Activated CD8-positive, alpha-beta T cell treated with anti-CD3 and anti-CD28 coated beads for 36 hours (primary cell): ENCODE measurements around the gene ZNF100. TPM values are rescaled to one million over a fixed set of nuclear protein-coding genes. Genes with fewer than 3 reads are reported as not detected.
"Not testable (repeated sequence)": the region's sequence is repeated elsewhere in the genome, so short reads cannot be mapped to it uniquely, and the experiment has no call there.

Experiments
- ATAC-seq: fragments of 200-7000 bp; cut with Tn5 transposase; one replicate; pipeline ENCODE4 v1.10.0; 2021; ENCODE audit warnings: mild to moderate bottlenecking, moderate library complexity
- CTCF ChIA-PET: fragments of 350-600 bp; sonication (Branson Sonifier 250); formaldehyde crosslinking; loops from one replicate; lab custom pipeline; 2021; ENCODE audit warnings: antibody characterized with exemption; lab: Charles Lee
- POLR2A ChIA-PET: fragments of 350-600 bp; sonication (Branson Sonifier 250); formaldehyde crosslinking; loops from one replicate; lab custom pipeline; 2021; ENCODE audit warnings: antibody characterized with exemption; lab: Charles Lee
- DNase-seq: peaks from one replicate; pipeline ENCODE4 v3.0.0-alpha.2; 2020
- H3K27ac Mint-ChIP-seq: one replicate; pipeline ENCODE4 v1.8.0; 2021; ENCODE audit warnings: mild to moderate bottlenecking, mixed read lengths
- H3K27me3 Mint-ChIP-seq: one replicate; pipeline ENCODE4 v1.8.0; 2021; ENCODE audit warnings: mixed read lengths
- H3K36me3 Mint-ChIP-seq: one replicate; pipeline ENCODE4 v1.8.0; 2021; ENCODE audit warnings: low read depth, mixed read lengths
- H3K4me1 Mint-ChIP-seq: one replicate; pipeline ENCODE4 v1.8.0; 2021; ENCODE audit warnings: low read depth, mixed read lengths
- H3K4me3 Mint-ChIP-seq: one replicate; pipeline ENCODE4 v1.8.0; 2021; ENCODE audit warnings: mild to moderate bottlenecking, moderate library complexity, mixed read lengths
- H3K9me3 Mint-ChIP-seq: one replicate; pipeline ENCODE4 v1.8.0; 2021; ENCODE audit warnings: mixed read lengths
- CTCF ChIP-seq: fragments of 200-600 bp; IDR thresholded peaks from one replicate; pipeline ENCODE4 v1.8.0; 2022; ENCODE audit warnings: antibody characterized with exemption, mild to moderate bottlenecking
- intact Hi-C: fragments of 100-400 bp; cut with micrococcal nuclease; formaldehyde crosslinking; loops from one replicate; pipeline ENCODE4 v1.10.0; 2022
- total RNA-seq, 2 experiments: library from RNA; stranded (reverse); gene quantifications; one replicate each; pipeline ENCODE4 v1.2.3, GENCODE V29; 2021

The ZNF100 gene
- 10 to 100 TPM; 18.9 to 23.8 TPM for total RNA-seq

DNA sequence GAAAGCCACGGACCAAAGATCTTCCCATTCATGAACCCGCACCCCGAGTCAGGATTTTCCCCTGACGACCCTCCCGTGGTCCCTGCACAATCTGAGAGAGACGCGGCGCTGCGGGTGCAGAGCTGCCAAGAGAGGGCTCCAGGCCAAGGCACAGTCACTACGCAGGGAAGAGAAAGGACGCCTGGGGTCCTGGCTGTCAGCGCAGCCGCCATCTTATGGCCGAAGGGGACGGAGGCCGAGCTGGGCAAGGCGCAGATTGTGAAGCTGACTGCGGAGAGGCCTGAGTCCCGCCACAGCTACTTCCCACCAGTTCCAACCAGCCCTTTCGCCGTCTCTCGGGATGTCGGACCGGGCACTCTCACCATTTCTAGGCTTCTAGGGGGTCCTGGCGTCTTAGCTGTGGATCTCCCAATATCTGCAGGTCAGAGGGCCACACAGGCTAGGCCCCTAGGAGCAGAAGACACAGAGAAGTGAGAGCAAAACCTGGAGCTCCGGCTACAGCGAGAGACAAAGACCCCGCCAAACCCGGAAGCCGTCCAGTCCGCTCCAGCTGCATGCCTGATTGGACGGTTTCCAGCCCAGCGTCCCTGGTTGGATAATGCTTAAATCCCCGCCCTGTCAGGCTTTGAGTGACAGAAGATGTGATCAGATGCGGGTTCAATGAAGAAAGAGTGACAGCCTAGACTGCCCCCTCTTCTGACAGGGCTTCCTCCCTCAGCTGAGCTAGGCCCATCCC lies at the start of gene ZNF100:
ZNF100 (minus strand) TSS at position 515 of the 736 bp plus-strand sequence; CDS start at position 365, 150 bp downstream.
- ATAC-seq (peak; percentile 98), DNase-seq (peak; percentile 96)
- no peaks in the 10 kb centered on the region for H3K9me3 Mint-ChIP-seq
- ChIA-PET CTCF (interaction anchor here (0.9 to 2.2 kb wide), 6 partner anchors 10 to 284 kb away, joined by 3 to 13 read pairs (median 4); partner anchors contain the start of gene ZNF43), POLR2A (interaction anchor here (0.6 to 1.8 kb wide), 11 partner anchors 11 to 739 kb away, joined by 3 to 5 read pairs (median 3); partner anchors contain the start of gene ZNF43)
- peak within 1 kb of the TSS; percentile 87 for H3K4me3 Mint-ChIP-seq
- peaks cover 23% of the 10 kb centered on the region for H3K4me1 Mint-ChIP-seq
- H3K36me3 Mint-ChIP-seq = peaks cover 32% of the 10 kb centered on the region
- no peaks in the 10 kb centered on the region for H3K27me3 Mint-ChIP-seq
- intact Hi-C loops = no loop called here
- H3K27ac Mint-ChIP-seq = peak within 1 kb of the TSS; percentile 82
- TF ChIP-seq CTCF = no peak

DNA sequence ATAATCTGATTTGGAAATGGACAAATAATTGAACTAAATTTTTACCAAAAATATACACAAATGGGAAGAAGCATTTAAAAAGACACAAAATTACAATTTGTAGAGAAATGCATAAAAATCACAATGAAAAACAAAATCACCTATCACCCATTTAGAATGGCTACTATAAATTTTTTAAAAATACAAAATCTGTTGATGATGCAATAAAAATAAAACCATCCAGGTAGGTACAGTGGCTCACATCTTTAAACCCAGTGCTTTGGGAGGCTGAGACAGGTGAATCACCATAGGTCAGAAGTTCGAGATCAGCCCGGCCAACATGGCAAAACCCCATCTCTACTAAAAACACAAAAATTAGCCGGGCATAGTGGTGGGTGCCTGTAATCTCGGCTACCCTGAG lies 45.1 kb upstream of the ZNF100 start:
- H3K4me3 Mint-ChIP-seq = no peak overlapping the region
- H3K36me3 Mint-ChIP-seq = peaks cover 93% of the 10 kb centered on the region

DNA sequence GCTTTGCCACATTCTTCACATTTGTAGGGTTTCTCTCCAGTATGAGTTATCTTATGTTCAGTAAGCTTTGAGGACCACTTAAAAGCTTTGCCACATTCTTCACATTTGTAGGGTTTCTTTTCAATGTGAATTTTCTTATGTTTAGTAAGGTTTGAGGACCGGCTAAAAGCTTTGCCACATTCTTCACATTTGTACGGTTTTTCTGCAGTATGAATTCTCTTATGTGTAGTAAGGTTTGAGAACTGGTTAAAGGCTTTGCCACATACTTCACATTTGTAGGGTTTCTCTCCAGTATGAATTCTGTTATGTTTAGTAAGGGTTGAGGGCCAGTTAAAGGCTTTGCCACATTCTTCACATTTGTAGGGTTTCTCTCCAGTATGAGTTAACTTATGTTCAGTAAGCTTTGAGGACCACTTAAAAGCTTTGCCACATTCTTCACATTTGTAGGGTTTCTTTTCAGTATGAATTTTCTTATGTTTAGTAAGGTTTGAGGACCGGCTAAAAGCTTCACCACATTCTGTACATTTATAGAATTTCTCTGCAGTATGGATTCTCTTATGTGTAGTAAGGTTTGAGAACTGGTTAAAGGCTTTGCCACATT lies 41.1 kb upstream of the ZNF100 start:
- H3K27ac Mint-ChIP-seq, H3K4me1 Mint-ChIP-seq, H3K4me3 Mint-ChIP-seq, DNase-seq, intact Hi-C loops, ATAC-seq, H3K27me3 Mint-ChIP-seq: not testable (repeated sequence)
- Mint-ChIP-seq H3K36me3 (peaks cover 64% of the 10 kb centered on the region), H3K9me3 (peaks cover 44% of the 10 kb centered on the region)
- ChIA-PET POLR2A (interaction anchor here (0.7 kb wide), 1 partner anchor 311 kb away, joined by 3 read pairs; no protein-coding TSS in a partner anchor), CTCF (interaction anchor here (1.8 kb wide), 1 partner anchor 41 kb away, joined by 3 read pairs; the partner anchor contains the start of gene ZNF100)

More for the DNA sequence above, 45.1 kb upstream of the ZNF100 start:
- DNase-seq (no peak), ATAC-seq (no peak)
- TF ChIP-seq CTCF = no peak
- no peaks in the 10 kb centered on the region for H3K4me1 Mint-ChIP-seq
- intact Hi-C loops = no loop called here
- no peak overlapping the region for H3K27ac Mint-ChIP-seq
- H3K27me3 Mint-ChIP-seq = no peaks in the 10 kb centered on the region
- ChIA-PET POLR2A (no interaction called here), CTCF (no interaction called here)
- peaks cover 45% of the 10 kb centered on the region for H3K9me3 Mint-ChIP-seq

- peaks cover 5% of the 10 kb centered on the region for H3K9me3 Mint-ChIP-seq
- ChIA-PET CTCF (no interaction called here), POLR2A (interaction anchor here (0.8 to 1.0 kb wide), 2 partner anchors 13 to 214 kb away, joined by 3 to 4 read pairs; no protein-coding TSS in a partner anchor)
- no peak for TF ChIP-seq CTCF
- ATAC-seq (no peak), DNase-seq (no peak)
- H3K27ac Mint-ChIP-seq = no peak overlapping the region
- H3K4me1 Mint-ChIP-seq = no peaks in the 10 kb centered on the region
- no peaks in the 10 kb centered on the region for H3K36me3 Mint-ChIP-seq
- intact Hi-C loops = no loop called here
- peaks cover 4% of the 10 kb centered on the region for H3K27me3 Mint-ChIP-seq
- H3K4me3 Mint-ChIP-seq = no peak overlapping the region
Measured at GRCh38 chr19:21789466-21790085, 22.2 kb upstream of the ZNF100 start.

DNA sequence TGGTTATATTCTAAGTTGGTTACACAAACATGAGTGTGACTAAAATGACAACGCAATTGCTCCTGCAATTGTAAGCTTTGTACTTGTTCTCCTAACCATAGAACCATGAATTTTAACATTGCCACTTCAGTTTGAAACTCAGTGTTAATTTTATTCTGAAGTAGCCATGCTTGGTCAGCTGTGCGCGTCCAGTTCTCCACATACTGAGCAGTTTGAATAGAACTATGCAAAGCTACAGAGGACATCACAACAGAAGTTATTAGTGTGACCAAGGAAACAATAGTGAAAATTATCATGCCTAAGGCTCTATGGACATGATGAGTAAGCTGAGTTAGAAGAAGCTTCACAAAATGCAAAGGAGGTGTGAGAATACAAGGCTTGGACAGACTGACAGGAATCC lies 19.6 kb upstream of the ZNF100 start:
- ATAC-seq = no peak
- H3K4me1 Mint-ChIP-seq = no peaks in the 10 kb centered on the region
- peaks cover under 1% of the 10 kb centered on the region for H3K9me3 Mint-ChIP-seq
- intact Hi-C loops = no loop called here
- TF ChIP-seq CTCF = no peak
- H3K36me3 Mint-ChIP-seq = peaks cover 2% of the 10 kb centered on the region
- POLR2A ChIA-PET = no interaction called here
- no peak overlapping the region for H3K27ac Mint-ChIP-seq
- CTCF ChIA-PET = no interaction called here
- H3K27me3 Mint-ChIP-seq = peaks cover under 1% of the 10 kb centered on the region
- no peak for DNase-seq
- no peak overlapping the region for H3K4me3 Mint-ChIP-seq

- H3K36me3 Mint-ChIP-seq, DNase-seq, H3K4me1 Mint-ChIP-seq, H3K27me3 Mint-ChIP-seq, ATAC-seq, intact Hi-C loops, H3K4me3 Mint-ChIP-seq, H3K9me3 Mint-ChIP-seq, CTCF ChIA-PET, H3K27ac Mint-ChIP-seq, POLR2A ChIA-PET: not testable (repeated sequence)
Measured at GRCh38 chr19:21775792-21776191, 8.4 kb upstream of the ZNF100 start.

- H3K36me3 Mint-ChIP-seq = peaks cover 38% of the 10 kb centered on the region
Measured at GRCh38 chr19:21766705-21767064, 694 bp downstream of the ZNF100 start.

More at GRCh38 chr19:21766705-21767064, 694 bp downstream of the ZNF100 start:
- ATAC-seq, intact Hi-C loops, H3K9me3 Mint-ChIP-seq, H3K27me3 Mint-ChIP-seq: not testable (repeated sequence)
- ChIA-PET CTCF (interaction anchor here (1.3 to 2.2 kb wide), 3 partner anchors 10 to 85 kb away, joined by 4 to 13 read pairs (median 6); partner anchors contain the start of gene ZNF43), POLR2A (interaction anchor here (0.8 to 1.8 kb wide), 7 partner anchors 11 to 85 kb away, joined by 3 to 5 read pairs (median 3); partner anchors contain the start of gene ZNF43)
- peak; percentile 15 for DNase-seq
- Mint-ChIP-seq H3K27ac (peak overlapping the region; percentile 82), H3K4me1 (peaks cover 26% of the 10 kb centered on the region), H3K4me3 (peak overlapping the region; percentile 87)
